NCI-H446 treated with DMSO at 0.1 percent for 48 hours (cell line): ENCODE measurements around the gene ARR3.
"Not testable (repeated sequence)": the region's sequence is repeated elsewhere in the genome, so short reads cannot be mapped to it uniquely, and the experiment has no call there.

ENCODE experiments used
- DNase-seq: peaks from one replicate; lab custom pipeline; 2025; lab: John Stamatoyannopoulos, UW

The ARR3 gene

DNA sequence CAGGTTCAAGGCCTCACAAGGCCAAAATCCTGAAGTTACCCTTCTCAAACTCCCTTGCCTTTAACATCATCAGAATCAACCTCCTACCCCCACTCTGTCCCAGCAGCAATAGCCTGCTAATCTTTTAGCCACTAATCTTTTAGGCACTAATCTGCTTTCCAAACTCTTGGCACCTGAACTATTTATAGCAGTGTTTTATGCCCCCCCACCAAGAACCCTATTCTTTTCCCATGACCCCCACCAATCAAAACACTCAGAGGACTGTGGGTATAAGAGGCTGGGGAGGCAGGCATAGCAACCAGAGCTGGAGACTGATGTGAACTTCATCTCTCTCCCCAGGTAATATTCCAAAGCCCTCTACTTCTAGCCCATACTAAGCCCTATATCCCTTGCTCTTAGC is at the start of gene ARR3:
ARR3 (plus strand) TSS at position 301 of the 400 bp plus-strand sequence. CDS start 1,052 bp downstream, outside the sequence.
- DNase-seq = no peak

DNA sequence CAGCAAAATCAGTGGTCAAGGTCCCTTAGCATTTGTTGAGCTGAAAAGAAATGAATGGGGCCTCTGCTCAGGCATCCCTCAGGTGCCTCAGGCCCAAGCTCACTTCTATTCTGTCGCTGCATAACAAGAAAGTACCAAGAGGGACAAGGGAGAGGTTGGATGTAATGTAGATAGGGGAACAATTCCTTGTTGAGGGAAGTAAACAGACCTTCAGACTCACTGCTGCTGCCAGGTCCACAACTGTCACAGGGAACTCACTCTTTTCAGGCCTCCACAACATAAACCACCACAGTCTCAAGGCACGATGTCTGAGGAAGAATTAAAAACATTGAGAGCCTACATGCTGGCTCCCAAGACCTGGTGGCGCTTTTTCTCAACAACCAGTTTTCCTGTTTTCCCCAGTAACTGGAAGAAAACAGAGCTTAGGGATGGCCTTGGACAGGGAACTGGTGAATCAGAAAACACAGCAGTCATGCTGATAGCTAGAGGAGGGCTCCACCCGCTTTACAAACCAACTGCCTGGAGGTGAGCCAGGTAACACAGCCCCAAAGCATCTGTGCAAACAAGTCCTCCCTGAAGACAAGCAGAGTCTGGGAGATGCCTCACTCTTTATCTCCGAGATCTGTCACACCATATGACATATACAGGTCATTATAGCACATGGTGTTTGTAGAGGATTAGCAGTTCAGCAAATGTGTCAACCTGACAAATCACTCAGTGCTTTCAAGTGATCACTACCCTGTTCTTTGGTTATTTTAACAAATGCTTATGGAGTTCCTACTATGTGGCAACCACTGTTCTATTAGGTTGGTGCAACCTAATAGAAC is 48.0 kb upstream of the ARR3 start:
- peak; percentile 4 for DNase-seq

DNA sequence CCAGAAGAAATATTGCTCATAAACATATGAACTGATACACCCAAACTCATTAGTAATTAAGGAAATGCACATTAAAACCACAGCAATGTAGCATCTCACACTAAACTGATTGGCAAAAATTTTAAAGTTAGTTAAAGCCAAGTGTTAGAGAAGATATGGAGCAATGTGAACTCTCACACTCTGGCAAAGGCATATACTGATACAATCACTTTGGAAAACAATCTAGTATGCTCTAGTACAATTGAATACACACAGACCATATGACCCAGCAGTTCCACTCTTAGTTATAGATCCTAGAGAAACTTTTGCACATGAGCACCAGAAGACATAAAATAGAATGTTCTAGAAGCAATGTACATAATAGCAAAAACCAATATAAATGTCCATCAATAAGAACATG is 42.1 kb upstream of the ARR3 start:
- DNase-seq = no peak

DNA sequence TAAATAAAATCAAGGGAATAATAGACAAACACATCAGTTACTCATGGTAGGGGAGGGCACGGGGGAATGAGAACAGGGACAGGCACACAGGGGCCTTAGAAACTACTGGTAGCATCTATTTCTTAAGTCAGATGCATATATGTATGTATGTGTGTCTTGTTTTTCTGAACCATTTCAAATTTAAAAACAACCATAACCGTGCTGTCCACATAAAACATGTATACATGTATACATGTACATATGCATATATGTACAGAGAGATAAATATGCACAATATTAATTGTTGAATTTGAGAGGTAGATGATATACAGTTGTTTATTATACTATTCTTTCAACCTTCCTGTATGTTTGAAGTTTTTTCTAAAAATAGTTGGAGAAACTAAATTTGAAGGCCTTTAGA is 41.4 kb upstream of the ARR3 start:
- DNase-seq = no peak

DNA sequence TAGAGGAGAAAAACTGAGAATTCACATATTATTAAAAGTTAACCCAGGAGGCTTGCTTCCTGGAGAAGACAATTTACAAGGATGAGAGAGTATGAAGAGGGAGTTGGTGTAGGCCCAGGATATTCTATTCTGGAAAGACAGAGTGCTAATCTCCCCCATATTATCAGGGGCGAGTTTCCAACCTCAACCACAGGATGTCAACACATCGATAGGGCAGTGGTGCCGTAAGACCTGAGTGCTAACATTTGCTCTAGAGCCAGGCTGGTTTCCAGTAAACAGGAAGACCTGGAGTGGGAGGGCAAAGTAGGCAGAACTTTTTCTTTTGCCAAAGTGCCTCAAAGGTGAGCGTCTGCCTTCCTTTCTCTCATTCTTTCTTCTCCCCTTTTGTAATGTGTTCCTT is 36.5 kb upstream of the ARR3 start:
- DNase-seq = no peak

DNA sequence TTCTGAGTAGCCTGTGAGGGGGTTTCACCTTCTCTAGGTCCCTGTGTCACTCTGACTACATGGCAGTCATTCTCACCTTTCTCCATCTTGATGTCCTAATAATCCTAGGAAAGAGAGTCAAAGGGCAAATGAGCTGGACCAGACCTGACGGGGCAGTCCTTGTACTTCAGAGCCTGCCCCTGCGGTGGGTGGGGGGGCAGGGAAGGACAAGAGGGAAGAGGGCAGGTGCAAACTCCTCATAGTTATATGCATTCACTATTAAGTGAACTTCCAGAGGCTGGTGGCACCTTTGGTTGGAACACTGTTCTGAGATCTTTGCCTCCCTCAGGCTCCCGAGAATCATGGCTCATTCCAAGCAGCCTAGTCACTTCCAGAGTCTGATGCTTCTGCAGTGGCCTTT is 33.8 kb upstream of the ARR3 start, which contains the start of gene AWAT1:
AWAT1 (plus strand) TSS at position 301 of the 400 bp plus-strand sequence; CDS start at position 342, 41 bp downstream.
- DNase-seq = no peak

DNA sequence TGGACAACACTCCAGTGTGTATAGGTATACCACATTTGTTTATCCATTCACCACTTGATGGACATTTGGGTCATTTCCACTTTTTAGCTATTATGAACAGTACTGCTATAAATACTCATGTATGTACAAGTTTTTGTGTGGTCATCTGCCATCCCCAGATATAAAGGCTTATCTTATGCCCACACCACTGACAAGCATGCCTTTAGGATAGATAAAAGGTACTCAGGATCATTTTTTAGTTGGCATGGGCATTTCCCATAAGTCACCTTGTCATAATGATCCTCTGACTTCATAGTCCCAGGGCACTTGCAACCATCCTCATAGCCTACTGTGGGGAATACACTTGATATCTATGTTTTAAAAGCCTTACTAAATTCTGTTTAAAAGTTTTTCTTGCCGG is 27.4 kb upstream of the ARR3 start:
- no peak for DNase-seq

DNA sequence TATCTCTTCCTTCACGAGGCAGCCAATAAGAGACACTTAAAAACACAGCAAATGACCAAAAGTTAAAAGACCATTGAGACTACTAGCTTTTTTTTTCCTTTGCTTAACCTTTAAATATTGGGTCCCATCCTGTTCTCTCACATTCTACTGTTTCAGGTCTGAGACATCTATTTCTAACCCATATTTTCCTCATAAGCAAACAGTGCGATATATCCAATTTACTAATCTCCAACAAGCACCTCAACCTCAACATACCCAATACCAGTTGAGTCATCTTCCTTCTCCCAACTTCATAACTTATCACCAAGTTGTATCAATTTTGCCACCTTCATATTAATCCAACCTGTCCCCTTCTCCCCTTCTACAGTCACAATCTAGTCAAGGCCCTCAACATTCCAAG is 26.6 kb upstream of the ARR3 start:
- DNase-seq = no peak

DNA sequence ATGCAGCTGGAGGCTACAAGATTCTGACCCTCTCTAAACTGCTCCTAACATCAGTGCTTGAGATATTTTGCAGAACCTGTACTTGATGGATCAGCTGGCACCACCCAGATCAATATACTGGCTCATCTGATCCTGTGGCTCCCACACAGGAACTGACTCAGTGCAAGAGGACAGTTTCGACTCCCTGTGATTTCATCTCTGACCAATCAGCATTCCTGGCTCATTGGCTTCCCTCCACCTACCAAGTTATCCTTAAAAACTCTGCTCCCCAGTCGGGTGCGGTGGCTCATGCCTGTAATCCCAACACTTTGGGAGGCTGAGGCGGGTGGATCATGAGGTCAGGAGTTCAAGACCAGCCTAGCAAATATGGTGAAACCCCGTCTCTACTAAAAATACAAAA is 24.5 kb upstream of the ARR3 start:
- not testable (repeated sequence) for DNase-seq

DNA sequence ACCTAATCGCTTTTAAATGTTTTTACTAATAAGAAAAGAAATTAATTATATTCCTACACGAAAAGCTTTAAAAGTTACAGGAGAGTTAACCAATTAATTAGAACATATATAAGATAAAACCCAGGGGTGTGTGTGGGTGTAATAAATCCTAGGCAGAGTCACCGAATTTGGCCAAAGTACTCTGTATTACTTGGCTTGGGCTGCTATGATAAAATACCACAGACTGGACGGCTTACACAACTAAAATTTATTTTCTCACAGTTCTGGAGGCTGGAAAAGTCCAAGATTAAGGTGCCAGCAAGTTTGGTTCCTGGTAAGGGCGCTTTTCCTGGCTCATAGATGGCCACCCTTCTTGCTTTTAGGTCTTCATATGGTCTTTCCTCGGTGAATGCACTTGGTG is 23.3 kb upstream of the ARR3 start:
- no peak for DNase-seq

DNA sequence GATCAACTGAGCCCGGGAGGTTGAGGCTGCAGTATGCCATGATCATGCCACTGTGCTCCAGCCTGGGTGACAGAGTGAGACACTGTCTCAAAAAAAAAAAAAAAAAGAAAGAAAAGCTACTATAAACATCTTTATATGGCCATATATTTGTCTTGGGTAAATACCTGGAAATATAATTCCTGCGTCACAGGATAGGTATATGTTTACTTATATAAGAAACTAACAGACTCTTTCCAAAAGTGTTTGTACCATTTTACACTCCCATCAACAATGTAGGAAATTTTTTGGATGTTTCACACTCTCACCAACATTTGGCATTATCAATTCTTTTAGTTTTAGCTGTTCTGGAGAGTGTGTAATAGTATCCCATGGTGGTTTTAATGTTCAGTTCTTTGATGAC is 20.9 kb upstream of the ARR3 start:
- no peak for DNase-seq

DNA sequence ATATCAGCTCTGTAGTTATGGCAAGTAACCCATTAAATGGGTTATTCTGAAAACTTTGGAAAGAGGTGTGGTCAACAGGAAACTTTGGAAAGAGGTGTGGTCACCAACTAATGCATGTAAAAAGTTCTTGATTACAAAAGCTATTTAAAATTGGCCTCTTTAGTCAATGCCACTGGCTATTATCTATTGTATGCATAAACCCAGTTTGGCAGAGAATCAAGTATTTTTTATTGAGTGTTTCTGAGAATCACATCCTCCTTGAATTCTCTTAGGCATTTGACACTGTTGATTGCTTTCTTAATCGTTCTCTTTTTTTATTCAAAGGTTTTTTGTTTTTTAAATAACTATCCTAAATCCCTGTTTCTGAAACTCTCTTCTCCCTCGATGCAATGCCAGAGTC is 15.6 kb upstream of the ARR3 start:
- no peak for DNase-seq

DNA sequence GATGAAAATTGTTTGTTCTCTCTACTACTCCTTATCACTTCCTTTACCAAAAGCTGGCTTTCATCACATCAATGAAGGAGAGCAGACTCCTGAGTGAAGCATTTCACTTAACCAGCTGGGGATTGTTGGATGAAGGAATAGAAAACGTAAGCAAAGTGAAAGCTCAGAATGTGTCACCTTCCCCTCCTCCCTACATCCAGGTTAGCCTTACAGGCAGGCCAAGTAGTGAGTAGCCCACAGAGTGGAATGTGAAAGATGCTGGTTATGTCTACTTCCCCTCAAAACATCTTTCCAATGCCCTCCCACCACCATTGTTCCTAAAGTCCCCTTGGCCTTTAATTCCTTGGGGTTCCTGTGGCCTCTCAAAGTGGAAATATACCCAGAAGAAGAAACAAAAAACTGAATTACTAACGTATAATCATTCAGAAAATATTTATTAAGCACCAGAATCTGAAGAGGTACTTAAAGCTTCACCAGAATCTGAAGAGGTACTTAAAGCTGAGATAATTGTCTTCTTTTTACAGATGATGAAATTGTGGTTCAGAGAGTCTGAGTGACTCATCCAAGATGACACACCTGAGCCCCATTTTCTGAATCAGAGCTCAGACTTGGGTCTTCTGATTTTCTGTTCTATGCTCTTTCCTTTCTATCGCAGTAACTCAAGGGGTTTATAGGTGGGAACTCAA is 14.6 kb upstream of the ARR3 start:
- no peak for DNase-seq

DNA sequence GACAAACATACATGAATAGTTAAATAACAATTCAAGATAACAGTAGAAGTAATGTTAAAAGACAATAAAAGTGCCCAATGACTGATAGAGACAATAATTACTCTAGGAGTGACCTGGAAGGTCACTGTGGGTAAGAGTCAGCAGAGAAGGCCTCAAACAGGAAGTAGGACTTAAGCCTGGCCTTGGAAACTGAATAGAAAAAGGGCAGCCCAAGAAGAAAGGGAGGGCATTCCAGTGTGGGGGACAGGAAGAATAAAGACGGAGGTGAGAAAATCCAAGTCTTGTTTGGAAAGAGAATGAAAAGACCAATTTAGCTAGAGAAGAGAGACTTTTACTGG is 14.1 kb upstream of the ARR3 start:
- no peak for DNase-seq

DNA sequence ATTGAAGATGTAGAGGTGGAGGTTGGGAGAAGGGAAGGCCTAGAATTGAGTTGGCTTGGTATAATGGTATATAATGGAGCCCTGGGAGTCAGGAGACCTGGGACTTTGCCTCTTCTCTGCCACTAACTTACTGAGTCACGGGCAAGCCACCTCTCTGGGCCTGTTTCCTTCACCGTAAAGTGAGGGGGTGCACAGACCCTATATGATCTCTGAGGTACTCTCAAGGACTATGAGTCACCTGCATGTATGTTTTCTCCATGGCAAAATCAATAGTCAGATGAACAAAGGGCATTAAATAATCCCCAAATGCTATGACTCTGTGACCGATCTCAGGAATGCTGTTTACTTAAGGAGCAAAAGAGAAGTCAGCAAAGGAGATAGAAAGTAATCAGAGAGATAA is 13.2 kb upstream of the ARR3 start:
- no peak for DNase-seq

DNA sequence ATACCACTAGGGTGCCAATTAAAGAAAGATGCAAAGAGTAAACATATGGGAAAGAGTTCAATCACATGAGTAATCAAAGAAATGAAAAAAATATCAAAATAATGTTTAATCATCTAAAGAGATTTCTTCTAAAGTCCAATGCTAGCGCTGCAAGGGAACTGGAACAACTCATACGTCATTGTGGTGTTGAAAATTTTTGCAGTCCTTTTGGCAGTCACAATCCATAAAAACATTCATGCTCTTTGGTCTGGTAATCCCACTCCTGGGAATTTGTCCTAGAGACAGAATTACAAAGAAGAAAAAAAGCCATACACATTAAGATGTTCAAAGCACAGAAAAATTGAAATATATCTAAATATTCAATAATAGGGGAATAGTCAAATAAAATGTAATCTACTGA is 12.7 kb upstream of the ARR3 start:
- no peak for DNase-seq

DNA sequence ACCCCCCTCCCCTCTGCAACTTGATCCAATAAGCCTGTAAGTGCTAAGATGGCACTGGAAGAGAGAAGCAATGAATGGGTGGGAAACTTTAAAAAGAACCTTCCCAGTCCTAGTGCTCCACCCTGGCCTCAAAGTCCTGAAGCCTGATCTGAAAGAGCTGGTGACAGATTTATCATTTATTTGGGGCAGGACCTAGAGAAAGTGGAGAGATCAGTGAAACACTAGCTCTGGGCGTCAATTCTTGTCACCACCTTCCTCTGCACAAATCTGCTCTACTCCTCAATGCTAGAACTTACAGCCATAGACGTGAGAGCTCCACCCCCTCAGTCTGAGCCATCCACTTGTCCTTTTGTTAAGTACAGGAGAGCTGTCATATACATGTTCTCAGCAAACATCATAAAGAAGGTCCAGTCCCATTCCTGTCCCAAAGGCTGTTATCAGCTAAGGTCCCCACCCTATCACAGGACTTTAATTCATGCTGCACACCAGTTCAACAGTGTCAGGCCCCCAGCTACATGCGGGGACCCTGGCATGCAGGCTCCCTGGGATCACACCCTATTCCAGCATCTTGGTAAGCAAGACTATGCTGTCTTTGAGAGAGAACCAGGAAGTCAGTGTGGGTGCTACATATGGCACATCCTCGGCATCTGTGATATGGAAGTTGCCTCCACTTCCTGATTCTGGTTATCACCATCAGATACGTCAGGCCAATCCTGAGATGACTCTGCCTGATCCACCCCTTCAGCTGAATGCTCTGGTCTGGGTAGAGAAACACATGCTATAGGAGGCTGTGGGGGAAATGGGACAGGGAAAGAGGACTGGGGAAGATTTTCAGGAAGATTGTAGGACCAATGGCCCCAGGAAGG is 10.5 kb upstream of the ARR3 start:
- DNase-seq = no peak

DNA sequence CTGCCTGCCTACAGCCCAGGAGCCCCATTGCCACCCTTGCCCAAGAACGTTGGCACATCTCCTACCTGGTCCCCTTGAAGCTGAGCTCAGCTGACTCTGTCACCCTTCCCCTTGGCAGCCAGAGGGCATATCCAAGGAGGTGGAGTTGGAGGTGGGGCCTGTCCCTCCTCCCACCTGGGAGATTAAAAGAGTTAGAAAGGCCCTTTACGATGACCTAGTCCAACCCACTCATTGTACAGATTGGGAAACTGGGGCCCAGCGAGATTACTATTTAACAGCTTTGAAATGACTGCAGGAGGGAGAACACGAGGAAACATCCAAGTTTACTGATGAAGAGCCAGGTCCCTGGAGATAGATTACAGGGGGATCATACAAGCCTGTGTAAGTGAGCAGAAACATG is 8.0 kb upstream of the ARR3 start, which contains the start of gene P2RY4:
P2RY4 (minus strand) TSS at position 101 of the 400 bp plus-strand sequence. CDS start 580 bp downstream, outside the sequence.
- DNase-seq = no peak

DNA sequence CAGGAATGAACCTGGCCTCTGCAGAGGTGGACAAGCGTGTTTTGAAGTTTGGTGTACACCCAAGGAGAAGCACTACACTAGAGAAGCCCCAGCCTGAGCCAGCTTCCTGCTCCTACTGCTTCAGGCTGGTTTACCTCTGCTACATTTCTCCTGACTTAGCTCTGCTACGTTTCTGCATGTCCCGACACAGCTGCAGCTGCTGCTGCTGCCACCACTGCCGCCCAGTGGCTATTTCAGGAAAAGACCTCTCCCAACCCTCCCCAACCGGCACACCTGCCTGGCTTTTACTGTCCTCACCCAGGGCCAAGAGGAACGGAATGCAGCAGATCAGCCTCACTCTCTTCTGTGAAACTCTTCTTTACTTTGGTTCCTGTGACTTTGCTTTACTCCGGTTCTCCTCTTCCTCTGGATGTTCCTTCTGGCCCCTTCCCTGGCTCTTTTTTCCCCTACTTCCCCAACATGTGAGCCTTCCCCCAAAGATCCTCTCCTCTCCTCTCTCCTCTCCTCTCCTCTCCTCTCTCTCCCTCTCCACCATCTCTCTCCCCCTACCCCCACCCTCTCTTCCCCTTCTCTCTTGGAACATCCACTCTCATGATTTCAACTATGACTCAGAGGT is 5.1 kb upstream of the ARR3 start:
- DNase-seq = no peak

DNA sequence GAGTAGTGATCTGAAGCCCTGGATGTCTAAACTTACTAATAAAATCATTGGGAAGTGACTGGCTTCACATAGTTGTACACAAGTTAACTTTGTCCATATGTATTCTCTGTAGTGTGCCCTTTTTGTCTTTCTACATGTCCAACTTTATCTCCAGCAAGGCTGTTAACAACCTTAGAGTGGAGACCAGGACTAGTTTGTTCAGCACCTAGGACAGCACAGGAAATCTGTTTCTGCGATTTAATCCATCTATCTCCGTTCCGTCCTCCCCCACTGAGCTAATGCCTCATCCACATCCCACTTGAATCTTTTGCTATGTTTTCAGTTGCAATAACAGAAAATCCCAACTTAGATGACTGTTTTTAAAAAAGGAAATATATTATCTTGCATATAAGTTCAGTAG is 3.4 kb upstream of the ARR3 start:
- DNase-seq = no peak

DNA sequence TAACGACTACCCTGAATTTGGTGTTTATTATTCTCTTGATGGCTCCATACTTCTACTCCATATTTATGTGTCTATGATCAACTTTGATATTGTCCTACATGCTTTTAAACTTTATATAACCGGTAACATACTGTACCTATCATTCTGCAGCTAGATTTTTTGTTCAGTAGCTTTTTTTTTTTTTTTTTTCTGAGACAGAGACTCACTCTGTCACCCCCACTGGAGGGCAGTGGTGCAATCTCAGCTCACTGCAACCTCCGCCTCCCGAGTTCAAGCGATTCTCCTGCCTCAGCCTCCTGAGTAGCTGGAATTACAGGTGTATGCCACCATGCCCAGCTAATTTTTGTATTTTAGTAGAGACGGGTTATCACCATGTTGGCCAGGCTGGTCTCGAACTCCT is 5.9 kb downstream of the ARR3 start:
- not testable (repeated sequence) for DNase-seq

DNA sequence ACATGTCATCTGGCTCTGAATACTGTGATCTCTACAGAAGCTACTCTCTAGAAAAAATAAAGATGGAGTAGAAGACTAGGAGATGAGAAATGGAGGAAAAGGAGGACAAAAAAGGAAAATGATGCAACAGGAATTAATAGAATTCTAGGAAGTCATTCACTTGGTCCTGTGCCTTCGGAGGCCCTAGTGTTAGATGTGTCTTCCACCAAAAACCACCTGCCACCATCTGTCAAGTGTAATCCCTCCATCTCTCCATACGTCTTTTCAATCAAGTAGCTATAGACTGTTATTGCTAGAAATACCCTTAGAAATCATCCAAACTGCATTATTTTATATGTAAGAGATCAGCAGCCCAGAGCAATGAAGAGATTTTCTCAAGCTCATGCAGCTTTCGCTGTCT is 10.9 kb downstream of the ARR3 start:
- no peak for DNase-seq
